WI38 (cell line): ENCODE results near the gene PAPSS1.
"Not testable (repeated sequence)": the region's sequence is repeated elsewhere in the genome, so short reads cannot be mapped to it uniquely, and the experiment has no call there.

ENCODE experiments used
- H3K4me3 ChIP-seq: 2 replicates; pipeline ENCODE4 v1.5.1; 2011; ENCODE audit warnings: low read depth, mild to moderate bottlenecking, control low read depth, low read length
- TF ChIP-seq, protein P1 (sequence below): IDR thresholded peaks from 2 replicates; pipeline ENCODE4 v1.5.1; 2012; ENCODE audit warnings: low read depth, mild to moderate bottlenecking, control low read depth, low read length

The PAPSS1 gene

DNA sequence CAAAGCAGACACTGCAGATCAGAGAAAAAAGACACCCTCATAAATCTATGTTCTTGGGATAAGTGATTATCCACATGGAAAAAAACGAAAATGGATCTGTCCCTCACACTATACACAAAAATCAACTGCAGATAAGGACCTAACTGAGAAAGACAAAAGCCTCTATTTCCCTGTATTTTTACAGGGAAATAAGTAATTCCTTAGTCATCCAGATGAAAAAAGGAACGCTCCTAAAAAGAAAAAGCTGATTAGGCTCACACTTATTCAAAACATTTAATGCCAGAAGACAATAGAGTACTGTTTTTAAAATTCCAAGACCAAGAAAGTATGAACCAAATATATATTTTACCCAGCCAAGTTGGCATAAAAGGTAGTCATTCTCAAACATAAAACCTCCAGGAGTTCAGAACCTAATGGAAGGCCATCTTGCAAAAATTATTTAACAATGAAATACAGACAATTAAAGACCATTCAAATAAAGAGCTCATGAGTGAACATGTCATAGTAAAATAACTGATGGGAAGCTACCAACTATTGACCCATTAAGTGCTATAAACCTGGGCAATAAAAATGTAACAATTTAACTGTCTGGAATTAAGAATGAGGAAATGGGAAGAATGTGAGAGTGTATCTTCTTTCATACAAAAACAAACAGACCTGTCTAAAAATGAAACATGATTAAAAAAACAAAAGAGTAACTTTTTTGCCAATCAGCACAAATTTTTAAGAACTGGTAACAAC is 20.4 kb downstream of the PAPSS1 start:
- TF ChIP-seq, protein P1, sequence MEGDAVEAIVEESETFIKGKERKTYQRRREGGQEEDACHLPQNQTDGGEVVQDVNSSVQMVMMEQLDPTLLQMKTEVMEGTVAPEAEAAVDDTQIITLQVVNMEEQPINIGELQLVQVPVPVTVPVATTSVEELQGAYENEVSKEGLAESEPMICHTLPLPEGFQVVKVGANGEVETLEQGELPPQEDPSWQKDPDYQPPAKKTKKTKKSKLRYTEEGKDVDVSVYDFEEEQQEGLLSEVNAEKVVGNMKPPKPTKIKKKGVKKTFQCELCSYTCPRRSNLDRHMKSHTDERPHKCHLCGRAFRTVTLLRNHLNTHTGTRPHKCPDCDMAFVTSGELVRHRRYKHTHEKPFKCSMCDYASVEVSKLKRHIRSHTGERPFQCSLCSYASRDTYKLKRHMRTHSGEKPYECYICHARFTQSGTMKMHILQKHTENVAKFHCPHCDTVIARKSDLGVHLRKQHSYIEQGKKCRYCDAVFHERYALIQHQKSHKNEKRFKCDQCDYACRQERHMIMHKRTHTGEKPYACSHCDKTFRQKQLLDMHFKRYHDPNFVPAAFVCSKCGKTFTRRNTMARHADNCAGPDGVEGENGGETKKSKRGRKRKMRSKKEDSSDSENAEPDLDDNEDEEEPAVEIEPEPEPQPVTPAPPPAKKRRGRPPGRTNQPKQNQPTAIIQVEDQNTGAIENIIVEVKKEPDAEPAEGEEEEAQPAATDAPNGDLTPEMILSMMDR = no peak
- H3K4me3 ChIP-seq = no peak overlapping the region

DNA sequence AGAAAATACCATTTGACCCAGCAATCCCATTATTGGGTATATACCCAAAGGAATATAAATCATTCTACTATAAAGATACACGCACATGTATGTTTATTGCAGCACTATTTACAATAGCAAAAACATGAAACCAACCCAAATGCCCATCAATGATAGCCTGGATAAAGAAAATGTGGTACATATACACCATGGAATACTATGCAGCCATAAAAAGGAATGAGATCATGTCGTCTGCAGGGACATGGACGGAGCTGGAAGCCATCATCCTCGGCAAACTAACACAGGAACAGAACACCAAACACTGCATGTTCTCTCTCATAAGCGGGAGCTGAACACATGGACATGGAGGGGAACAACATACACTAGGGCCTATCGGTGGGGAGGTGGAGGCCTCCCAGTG is 23.8 kb downstream of the PAPSS1 start:
- not testable (repeated sequence) for H3K4me3 ChIP-seq

DNA sequence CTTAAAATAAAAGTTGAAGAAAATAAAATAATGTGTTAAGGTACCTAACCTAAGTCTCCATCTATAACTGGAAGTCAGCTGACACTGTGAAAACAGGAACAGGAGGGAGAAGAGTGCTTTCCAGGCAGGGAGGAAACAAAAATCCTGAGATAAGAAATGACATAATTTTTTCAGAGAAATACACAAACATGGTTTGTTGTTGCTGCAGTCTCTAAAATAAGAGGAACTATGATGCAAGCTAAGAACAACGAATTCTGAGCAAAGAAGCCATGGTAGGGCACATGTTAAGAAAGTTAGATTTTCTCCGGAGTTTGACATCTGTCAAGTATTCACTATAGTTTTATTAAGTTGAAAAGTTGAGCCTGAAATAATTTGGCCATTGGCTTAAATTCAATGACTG is 26.9 kb downstream of the PAPSS1 start:
- H3K4me3 ChIP-seq = no peak overlapping the region
- TF ChIP-seq, protein P1 = no peak

DNA sequence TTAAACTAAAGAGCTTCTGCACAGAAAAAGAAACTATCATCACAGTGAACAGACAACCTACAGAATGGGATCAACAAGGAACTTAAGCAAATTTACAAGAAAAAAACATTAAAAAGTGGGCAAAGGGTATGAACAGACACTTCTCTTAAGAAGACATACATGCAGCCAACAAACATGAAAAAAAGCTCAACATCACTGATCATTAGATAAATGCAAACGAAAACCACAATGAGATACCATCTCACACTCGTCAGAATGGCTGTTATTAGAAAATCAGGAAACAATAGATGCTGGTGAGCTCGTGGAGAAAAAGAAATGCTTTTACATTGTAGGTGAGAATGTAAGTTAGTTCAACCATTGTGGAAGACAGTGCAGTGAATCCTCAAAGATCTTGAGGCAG is 27.8 kb downstream of the PAPSS1 start:
- TF ChIP-seq, protein P1 = no peak
- no peak overlapping the region for H3K4me3 ChIP-seq

DNA sequence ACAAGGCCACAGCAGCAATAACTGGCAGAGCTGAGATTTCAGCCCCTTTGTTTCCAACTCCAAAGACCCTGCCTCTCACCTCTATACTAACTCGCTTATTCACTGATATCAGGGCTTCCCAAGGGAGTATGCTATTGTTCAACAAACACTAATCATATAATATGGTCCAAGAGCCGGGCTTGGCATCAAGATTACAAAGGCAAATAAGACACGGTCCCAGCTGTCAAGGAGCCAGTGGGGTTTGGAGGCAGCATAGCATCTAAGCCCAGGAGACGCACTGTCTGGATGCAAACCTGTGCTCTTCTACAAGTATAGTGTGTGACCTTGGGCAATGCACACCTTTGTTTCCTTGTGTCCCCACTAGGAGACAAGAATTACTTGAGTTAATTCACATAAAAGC is 28.7 kb downstream of the PAPSS1 start:
- no peak overlapping the region for H3K4me3 ChIP-seq
- TF ChIP-seq, protein P1 = no peak

DNA sequence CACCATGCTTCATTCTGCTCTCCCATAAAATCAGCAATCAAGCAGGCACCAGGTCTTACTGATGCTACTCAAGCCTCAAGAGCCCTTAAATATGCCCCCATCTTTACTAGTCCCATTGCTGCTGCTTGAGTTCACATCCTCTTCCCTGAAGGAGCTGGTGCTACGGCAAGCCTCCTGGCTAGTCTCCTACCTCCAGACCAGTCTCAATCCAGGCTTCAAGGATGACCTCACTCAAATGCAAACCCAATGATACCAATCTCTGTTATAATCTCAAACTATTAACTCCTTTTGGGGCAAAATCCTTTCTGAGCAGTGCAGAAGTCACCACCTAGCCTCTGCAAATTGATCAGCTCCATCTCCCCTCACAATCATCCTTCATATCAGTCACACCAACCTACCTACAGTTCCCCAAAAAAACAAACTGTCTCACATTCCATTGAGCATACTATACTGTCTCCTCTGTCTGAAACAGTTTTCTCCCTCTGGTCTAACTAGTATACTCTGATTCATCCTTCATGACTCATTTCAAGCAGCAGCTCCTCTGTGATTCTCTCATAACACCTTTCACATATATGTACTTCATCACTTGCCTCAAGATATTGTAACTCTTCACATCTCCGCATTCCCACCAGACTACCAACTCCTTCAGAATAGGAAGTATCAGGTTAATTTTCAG is 30.0 kb downstream of the PAPSS1 start:
- no peak overlapping the region for H3K4me3 ChIP-seq
- TF ChIP-seq, protein P1 = no peak

DNA sequence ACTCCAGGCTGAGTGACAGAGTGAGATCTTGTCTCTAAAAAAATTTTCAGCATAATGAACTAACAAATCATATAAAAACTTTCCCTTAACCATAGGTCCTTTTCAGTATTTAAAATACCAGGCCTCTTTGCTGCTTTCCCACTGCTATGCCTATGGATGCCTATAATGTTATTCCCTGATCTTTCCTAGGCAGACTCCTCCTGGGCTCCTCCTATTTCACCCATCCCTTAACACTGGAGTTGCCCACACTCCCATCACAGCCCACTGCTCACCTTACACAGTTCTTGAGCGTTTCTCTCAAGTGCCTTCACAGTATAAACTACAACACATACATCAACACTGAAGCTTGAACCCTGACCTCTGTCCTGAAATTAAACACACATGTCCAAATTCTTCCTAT is 31.6 kb downstream of the PAPSS1 start:
- TF ChIP-seq, protein P1 = no peak
- no peak overlapping the region for H3K4me3 ChIP-seq
